NOMO-1 treated with DMSO at 0.1 percent for 48 hours (cell line): Measurements from ENCODE around the gene KIRREL3.
"Not testable (repeated sequence)": the region's sequence is repeated elsewhere in the genome, so short reads cannot be mapped to it uniquely, and the experiment has no call there.

Experiments used
- DNase-seq: peaks from one replicate; lab custom pipeline; 2025; ENCODE audit not compliant: unreplicated experiment; lab: John Stamatoyannopoulos, UW

KIRREL3 gene

GRCh38 chr11:126959700-126960099 is 40.9 kb downstream of the KIRREL3 start:
- DNase-seq: no peak

- DNase-seq: no peak
Measured at GRCh38 chr11:126956635-126957034, 43.9 kb downstream of the KIRREL3 start.

GRCh38 chr11:126952533-126952932 is 48.0 kb downstream of the KIRREL3 start:
- not testable (repeated sequence) for DNase-seq

- peak; percentile 1 for DNase-seq
Measured at GRCh38 chr11:126951465-126951864, 49.1 kb downstream of the KIRREL3 start.

- DNase-seq: no peak
Measured at GRCh38 chr11:126949066-126949891, 51.3 kb downstream of the KIRREL3 start.

- no peak for DNase-seq
Measured at GRCh38 chr11:126948563-126948962, 52.0 kb downstream of the KIRREL3 start.

GRCh38 chr11:126945319-126945718 is 55.3 kb downstream of the KIRREL3 start:
- DNase-seq: no peak

- DNase-seq: no peak
Measured at GRCh38 chr11:126943316-126943715, 57.3 kb downstream of the KIRREL3 start.

GRCh38 chr11:126942146-126942545 is 58.4 kb downstream of the KIRREL3 start:
- DNase-seq: no peak

- DNase-seq: no peak
Measured at GRCh38 chr11:126939552-126939951, 61.0 kb downstream of the KIRREL3 start.

GRCh38 chr11:126938718-126939117 is 61.9 kb downstream of the KIRREL3 start:
- no peak for DNase-seq

- DNase-seq: peak; percentile 46
Measured at GRCh38 chr11:126930091-126930841, 70.3 kb downstream of the KIRREL3 start.

GRCh38 chr11:126929179-126930061 is 71.2 kb downstream of the KIRREL3 start:
- DNase-seq: no peak

GRCh38 chr11:126927623-126928022 is 72.9 kb downstream of the KIRREL3 start:
- no peak for DNase-seq

GRCh38 chr11:126926376-126926791 is 74.2 kb downstream of the KIRREL3 start:
- DNase-seq: no peak

- DNase-seq: no peak
Measured at GRCh38 chr11:126925321-126926093, 75.1 kb downstream of the KIRREL3 start.

GRCh38 chr11:126924376-126925040 is 76.1 kb downstream of the KIRREL3 start:
- DNase-seq: no peak

GRCh38 chr11:126920833-126921232 is 79.7 kb downstream of the KIRREL3 start:
- no peak for DNase-seq

GRCh38 chr11:126919147-126919823 is 81.3 kb downstream of the KIRREL3 start:
- peak; percentile 86 for DNase-seq
